HL-60/S4 (cell line): ENCODE data around the gene PRR5L.

ENCODE experiments used
- in situ Hi-C: fragments of 300-500 bp; cut with MboI; formaldehyde crosslinking; loops from 2 replicates; pipeline ENCODE4 v1.14.3; 2022; ENCODE audit warnings: low sequenced_read_pairs

PRR5L gene

DNA sequence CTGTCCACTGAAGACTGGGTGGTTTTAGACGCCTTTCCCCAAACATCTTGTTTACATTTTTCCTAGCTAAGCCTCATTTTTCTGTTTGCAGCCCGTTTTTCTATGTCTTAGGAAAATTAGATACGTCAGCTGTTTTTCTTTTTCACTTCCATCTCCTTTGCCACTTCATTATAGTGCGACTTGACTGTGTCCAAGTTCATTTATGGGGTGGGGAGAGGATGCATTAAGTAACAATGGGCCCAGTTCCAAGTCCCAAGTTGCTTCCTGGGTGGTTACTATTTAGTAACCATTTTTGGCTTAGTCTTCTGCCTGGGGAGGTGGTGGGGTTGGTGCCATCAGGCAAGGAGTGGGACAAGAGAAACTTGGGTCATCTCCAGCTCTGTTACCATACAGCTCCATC lies 131.0 kb downstream of the PRR5L start:
- in situ Hi-C loops = no loop called here

GRCh38 chr11:36427876-36428275 lies 131.8 kb downstream of the PRR5L start:
- in situ Hi-C loops = no loop called here

DNA sequence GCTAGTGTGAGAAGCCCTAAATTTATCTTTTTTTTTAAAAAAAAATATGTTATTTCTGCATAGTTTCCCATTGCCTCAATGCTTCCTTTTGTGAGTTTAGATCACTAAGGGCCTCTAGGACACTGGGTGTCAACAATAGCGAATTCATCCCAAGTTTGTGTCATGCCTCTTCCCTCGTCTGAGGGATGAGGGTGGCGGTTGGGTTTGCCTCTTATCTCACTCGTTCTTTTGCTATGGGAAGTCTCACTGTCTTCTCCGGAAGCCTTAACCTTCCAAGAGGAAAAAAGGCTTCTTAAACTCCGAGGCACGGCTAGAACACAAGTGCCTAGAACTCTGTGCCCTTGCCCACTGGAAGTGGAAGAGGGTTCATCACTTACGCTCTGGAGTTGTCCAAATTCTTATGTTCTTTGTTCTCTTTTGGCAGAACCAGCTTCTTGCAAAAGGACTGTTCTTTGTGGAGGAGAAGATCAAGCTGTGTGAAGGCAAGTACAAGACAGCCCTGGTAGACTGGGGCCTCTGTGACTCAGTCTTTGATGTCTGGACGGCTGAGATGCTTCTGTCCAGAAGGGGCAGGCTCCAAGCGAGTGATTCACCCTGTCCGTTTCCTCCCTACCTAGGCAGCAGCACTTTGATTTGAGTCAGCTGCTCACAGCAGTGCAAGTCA lies 135.5 kb downstream of the PRR5L start:
- in situ Hi-C loops = no loop called here

DNA sequence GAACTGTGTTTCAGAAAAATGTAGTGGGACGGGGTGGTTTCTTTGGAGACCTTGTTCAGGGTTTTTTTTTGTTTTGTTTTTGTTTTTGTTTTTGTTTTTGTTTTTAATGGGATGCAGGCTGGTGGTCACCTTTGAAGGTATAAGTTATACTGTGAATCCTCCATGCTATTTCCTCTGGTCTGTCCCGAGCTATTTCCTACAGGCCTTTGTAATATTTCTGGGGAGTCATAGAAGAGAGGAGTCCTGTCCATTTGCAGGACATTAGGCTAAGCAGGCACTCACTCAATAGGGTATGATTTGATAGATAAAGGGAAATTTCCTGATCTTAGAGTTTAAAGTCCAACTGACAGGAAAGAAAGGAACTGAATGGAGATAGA lies 136.0 kb downstream of the PRR5L start:
- in situ Hi-C loops = no loop called here

- in situ Hi-C loops = no loop called here
These were observed 136.7 kb downstream of the PRR5L start for GRCh38 chr11:36432738-36433137.

DNA sequence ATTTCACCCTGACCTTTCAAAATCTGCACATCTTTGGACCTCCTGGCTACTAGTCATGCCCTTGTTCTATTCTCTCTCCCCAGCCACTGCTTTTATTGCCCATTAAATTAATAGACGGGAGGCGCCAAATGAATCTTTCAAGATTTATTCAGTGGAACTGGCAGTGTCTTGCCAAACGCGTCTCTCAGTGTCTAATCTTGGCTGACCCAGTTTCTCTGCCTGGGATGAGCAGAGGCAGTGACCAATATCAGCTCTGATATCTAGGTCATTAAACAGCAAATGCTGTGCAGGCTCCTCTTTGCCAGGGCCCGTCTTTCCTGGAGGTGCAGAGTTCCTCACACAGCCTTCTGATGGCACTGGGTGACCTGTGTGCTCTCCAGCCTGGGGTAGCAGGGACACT lies 140.0 kb downstream of the PRR5L start:
- in situ Hi-C loops = no loop called here

DNA sequence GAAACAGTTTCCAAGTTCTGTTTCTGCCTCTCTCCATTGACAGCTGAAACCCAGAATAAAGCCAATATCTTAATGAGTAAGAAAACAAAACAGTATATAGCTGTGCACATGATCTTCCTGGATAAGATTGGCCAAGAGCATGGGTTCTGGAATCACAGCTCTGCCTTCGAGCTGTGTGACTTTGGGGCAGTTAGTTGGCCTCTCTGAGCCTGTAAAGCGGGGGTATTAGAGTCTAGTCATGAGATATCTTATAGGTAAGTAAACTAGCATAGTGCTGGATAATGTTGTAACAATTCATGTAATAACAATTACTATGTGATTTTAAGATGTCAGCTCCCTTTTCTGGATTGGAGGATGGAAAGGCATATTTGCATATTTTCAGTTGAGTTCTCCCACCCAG lies 140.5 kb downstream of the PRR5L start:
- in situ Hi-C loops = no loop called here

DNA sequence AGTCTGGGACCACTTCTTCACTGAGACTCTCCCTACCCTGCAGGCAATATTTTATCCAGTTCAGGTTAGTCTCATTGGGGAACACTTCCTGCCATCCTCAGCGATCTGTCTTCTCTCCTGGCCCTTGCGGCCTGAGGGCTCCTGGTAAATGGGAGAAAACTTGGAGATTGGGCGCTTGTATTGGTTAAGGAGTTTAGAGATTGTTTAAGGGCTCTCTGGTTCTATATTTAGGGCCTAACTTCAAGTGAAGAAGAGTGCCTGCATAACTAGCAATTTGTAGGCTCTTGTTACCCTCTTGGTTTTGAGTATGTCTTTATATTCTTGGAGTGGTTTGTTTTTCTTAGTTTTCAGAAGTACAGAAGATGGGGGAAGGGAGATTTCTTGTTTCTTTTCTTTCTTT lies 141.3 kb downstream of the PRR5L start:
- in situ Hi-C loops = no loop called here

- in situ Hi-C loops = no loop called here
These were observed 142.0 kb downstream of the PRR5L start for GRCh38 chr11:36438126-36438525.

DNA sequence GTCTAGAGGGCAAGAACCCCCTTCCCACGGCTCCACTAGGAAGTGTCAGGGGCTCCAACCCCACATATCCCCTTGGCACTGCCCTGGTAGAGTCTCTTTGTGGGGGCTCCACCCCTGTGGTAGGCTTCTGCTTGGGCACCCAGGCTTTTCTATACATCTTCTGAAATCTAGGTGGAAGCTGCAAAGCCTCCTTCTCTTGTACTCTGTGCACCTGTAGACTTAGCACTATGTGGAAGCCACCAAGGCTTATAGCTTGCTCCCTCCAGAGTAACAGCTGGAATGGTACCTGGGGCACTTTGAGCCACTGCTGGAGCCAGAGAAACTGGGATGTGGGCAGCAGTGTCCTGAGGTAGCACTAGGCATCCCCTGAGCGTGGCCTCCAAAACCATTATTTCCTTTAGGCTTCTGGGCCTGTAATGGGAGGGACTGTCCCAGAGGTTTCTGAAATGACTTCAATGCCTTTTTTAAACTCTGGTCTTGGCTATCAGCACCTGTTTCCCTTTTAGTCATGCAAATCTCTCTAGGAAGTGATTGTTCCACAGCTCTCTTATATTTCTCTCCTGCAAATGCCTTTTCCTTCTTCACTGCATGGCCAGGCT lies 145.6 kb downstream of the PRR5L start:
- in situ Hi-C loops = no loop called here

DNA sequence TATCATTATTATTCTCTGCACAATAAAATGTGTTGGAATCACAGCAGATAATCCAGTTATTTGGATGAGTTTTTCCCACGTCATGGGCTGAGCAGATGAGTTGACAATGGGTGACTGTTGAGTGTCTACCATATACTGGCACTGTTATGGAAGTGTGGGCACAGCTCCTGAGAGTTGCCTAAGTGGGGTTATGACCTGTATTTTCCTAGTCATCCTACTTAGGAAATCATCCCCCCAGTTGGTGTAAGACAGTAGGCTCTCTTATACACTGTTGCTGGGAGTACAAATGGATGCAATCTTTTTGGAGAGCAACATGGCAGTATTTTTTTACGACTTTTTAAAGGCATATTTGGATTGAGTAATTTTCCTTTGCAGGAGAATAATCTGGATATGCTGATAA lies 147.6 kb downstream of the PRR5L start:
- in situ Hi-C loops = no loop called here

- in situ Hi-C loops = no loop called here
These were observed 150.0 kb downstream of the PRR5L start for GRCh38 chr11:36446135-36446534.

DNA sequence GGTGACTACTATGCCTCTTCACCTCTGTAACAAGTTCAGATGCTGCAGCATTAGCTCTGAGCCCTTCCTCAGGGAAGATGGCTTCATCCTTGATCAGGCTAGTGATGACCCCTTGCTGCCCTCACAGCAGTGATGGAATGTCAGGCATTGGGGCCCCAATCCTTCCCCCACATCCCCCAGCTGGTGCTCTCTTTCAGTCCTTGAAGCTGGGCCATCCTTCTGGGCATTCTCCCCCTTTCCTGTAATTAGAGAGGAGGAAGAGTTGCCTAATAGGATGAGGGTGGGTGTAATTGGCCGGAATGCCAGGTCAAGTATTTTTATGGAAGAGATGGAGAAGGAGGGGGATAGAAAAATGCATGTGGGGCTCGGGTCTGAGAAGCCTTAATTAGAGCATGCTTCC lies 151.4 kb downstream of the PRR5L start:
- in situ Hi-C loops = no loop called here

- in situ Hi-C loops = no loop called here
These were observed 151.9 kb downstream of the PRR5L start for GRCh38 chr11:36447947-36448346.

DNA sequence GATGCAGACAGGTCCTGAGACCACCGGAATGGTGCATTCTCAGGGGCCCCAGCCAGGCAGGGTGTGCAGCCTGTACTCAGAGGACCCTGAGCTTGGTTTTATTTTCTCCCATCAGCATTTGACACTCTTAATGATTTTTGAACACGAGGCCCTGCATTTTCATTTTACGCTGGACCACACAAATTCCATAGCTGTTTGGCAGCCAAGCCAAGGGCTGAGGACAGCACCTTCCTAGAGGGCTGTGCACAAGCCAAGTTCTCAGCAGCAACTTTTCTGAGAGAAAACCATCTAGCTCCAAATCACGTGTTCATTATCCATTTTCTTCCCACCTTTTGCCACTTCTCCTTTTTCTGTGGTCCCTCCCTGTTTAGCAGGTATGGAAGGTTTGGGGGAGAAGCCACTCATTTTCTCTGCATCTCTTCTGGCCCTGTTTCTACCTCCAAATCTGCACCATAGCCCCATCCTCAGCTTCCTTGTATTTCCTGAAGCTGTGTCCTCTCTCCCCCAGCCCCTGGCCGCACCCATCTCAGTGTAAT lies 153.5 kb downstream of the PRR5L start:
- in situ Hi-C loops = no loop called here

GRCh38 chr11:36450110-36450572 lies 154.1 kb downstream of the PRR5L start:
- in situ Hi-C loops = no loop called here

DNA sequence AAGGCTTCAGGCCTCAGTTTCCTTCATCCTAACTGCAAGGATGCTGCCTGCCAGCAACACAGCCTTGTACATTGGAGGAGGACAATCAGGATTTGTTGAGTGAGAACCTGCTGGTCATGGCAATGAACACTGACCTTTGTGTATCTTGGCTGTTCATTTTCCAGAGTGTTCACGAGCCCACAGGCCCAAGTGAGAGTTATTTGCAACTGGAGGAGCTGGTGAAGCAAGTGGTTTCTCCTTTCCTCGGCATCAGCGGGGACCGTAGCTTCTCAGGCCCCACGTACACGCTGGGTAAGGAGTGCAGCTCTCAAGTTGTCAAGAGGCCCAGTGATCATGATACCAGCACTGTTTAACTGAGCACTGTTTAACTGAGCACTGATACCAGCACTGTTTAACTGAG lies 155.0 kb downstream of the PRR5L start:
- in situ Hi-C loops = no loop called here

- in situ Hi-C loops = no loop called here
These were observed 155.6 kb downstream of the PRR5L start for GRCh38 chr11:36451681-36452080.

DNA sequence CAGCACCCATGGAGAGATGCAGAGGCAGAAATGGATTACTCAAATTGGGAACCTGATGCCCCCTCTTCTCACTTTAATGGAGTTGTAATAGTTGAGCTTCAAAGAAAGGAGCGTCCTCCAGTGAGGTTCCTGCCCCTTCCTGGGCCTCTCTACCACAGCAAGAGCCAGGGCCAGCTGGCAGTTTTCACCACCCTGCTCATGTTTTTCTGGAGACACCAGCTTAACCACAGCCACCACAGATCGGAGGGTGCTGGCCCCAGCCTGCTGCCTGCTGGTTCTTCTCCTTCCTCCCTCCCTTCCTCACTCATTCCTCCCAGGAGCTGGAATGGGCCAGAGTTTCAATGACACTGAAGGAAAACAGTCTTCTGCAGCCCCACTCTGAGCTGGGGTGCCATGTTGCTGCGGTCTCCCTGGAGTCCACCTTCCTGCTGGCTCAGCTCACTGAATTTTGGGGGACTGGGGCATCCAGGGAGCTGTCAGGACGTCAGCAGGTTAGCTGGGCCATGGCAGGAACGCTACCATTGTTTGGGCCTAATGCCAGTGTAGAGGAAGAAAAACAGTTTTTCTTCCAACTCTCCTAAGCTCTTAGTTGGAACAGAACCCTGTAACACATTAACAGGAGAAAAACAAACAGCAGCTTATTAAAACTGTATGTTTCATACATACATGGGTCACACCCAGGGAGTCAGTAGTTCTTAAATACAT lies 156.3 kb downstream of the PRR5L start:
- in situ Hi-C loops = no loop called here

DNA sequence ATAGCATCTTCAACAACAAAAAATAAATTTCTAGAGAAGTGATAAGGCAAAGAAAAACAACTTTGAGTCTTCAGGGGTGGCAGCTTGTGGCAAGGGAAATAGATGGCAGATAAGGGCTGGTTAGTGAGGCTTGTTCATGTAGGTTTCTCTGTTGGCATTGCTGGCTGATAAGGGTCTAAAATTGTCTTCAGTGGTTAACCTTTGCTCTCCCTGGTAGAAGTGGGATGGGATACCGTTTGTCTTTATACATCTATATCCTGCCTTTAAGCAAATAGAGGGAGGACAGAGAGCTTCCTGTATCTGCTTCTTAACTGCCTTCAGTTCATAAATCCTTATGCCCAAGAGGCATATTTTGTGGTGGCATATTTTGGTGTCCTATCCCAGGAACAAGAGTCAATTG lies 156.9 kb downstream of the PRR5L start:
- in situ Hi-C loops = no loop called here

GRCh38 chr11:36453678-36454077 lies 157.6 kb downstream of the PRR5L start:
- in situ Hi-C loops = no loop called here

- in situ Hi-C loops = no loop called here
These were observed 158.5 kb downstream of the PRR5L start for GRCh38 chr11:36454551-36454940.
